ACHN (cell line): ENCODE results near the gene TSPAN15.

Experiments
- DNase-seq: peaks from one replicate; pipeline ENCODE4 v3.0.0-alpha.2; 2015
- in situ Hi-C: cut with HindIII; loops from 2 replicates; pipeline ENCODE4 v1.10.0; 2017; ENCODE audit warnings: low sequenced_read_pairs, low pct_ligation_motif_present, low pct_unique_long_range_greater_than_20kb

The TSPAN15 gene

DNA sequence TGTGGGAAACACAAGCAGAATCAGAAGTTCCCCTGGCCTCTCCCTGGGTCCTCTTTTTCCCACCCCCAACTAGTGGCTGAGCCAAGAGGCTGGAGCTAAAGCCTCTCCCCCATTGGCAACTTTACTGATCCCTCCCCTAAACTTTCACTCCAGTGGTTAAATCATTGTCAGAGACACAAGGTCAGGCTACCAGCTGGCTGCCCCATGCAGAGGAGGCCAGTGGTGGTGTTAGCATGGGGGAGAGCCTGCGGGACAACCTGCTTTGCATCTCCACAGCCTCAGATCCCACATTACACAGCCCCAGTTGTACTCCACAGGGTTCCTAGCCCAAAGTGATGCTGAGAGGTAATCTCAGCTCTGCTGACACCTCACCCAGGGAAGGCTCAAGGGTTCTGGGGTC, 101.0 kb downstream of the TSPAN15 start:
- no peak for DNase-seq
- in situ Hi-C loops = no loop called here

DNA sequence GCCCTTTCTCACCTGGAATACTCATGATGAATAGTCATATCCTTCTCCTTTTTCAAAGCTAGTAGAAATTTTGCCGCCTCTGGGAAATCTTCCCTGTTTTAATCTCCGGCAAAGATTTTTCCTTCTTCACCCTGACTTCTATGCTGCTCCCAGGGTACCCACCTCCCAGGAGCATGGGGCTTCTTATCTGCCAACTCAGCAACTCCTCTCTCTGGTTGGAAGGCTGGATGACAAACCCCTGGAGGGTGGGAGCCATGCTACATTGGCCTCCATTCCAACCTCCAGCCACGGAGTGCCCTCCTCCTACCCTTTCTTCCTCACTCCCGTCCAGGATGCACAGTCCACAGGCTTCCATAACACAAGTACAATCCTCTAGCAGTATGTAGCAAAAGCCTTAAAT, 102.1 kb downstream of the TSPAN15 start:
- in situ Hi-C loops = no loop called here
- no peak for DNase-seq

- no peak for DNase-seq
- in situ Hi-C loops = no loop called here
Observed at GRCh38 chr10:69554611-69555010, 103.3 kb downstream of the TSPAN15 start.
